ENCODE data around the gene PKHD1.

Gene PKHD1

DNA sequence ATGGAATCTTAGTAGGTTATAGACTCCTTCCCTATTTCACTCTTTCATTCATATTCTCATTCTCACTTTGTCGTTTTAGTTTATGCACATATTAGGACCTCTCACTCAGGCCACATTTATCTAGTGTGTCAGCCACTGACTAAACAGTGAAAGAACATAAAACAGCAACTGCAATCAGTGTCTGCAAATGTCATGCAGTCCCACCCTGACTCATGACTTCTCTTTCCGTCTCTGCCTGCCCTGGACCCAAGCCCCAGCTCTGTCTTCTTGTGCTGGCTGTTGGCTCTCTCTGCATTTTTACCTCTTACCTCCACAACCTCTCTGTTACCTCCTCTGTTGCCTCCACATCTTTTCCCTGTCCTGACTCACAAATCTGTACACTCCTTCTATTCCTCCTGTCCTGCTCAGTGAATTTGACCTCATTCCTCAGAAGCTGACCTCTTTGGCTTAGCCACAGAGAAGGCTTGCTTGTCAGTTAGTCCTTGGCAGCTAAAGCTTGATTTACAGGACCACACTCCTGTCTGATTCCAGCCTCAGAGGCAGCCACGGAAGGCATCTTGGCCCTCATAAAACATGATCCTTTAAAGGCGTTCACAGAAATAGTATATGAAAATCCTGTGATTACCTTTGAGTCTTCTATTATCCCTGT is 247.6 kb downstream of the PKHD1 start:
- no peak overlapping the region for H3K4me3 ChIP-seq (ENCODE audit: low read depth, low read length)
- no peak for TF ChIP-seq CTCF (IDR thresholded peaks at IDR 0.05; ENCODE audit: borderline replicate concordance, insufficient read depth, low read depth, low read length)

DNA sequence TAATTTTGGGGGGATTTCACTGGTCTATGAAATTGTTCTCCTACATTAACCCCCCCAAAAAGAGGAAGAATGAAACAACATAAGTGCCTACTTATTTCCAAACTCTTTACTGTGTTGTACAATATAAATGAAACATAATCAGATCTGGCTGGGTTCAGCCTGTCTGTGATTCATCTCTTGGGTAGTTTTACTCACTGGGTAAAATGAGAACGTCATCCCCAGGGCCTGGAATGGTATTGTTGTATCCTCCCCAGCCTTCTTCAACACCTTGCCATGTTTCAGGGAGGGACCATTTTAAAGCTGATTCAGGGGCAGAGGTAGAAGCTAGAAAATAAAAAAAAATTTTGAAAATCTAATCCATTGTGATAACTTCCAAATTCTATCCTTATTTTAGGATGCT is 256.7 kb downstream of the PKHD1 start:
- no peak overlapping the region for H3K4me3 ChIP-seq (ENCODE audit: low read depth, low read length)
- no peak for TF ChIP-seq CTCF (IDR thresholded peaks at IDR 0.05; ENCODE audit: borderline replicate concordance, insufficient read depth, low read depth, low read length)

- no peak overlapping the region for H3K4me3 ChIP-seq (ENCODE audit: low read depth, low read length)
- no peak for TF ChIP-seq CTCF (IDR thresholded peaks at IDR 0.05; ENCODE audit: borderline replicate concordance, insufficient read depth, low read depth, low read length)
These were observed 259.8 kb downstream of the PKHD1 start for GRCh38 chr6:51827580-51827979.

DNA sequence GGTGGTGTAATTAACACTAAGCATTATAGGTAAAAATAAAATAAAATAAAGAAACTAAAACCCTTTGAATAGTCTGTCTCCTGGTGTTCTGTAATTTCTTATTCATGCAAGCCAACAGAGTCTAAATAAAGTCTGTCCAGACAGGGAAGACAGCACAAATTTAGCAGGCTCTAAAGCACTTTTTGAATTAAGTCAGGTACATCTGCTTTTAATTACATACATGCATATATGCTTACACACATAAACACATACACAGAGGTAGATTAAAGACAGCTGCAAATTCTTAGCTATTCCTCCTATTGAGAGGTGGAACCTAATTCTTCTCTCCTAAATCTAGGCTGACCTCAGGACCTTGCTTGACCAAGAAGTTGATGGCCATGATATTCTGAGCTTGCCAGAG is 262.5 kb downstream of the PKHD1 start:
- TF ChIP-seq CTCF (IDR thresholded peaks at IDR 0.05; ENCODE audit: borderline replicate concordance, insufficient read depth, low read depth, low read length) = no peak
- H3K4me3 ChIP-seq (ENCODE audit: low read depth, low read length) = no peak overlapping the region

- H3K4me3 ChIP-seq (ENCODE audit: low read depth, low read length) = no peak overlapping the region
- no peak for TF ChIP-seq CTCF (IDR thresholded peaks at IDR 0.05; ENCODE audit: borderline replicate concordance, insufficient read depth, low read depth, low read length)
These were observed 266.9 kb downstream of the PKHD1 start for GRCh38 chr6:51820555-51820954.

GRCh38 chr6:51818520-51819022 is 268.8 kb downstream of the PKHD1 start:
- H3K4me3 ChIP-seq (ENCODE audit: low read depth, low read length) = no peak overlapping the region
- TF ChIP-seq CTCF (IDR thresholded peaks at IDR 0.05; ENCODE audit: borderline replicate concordance, insufficient read depth, low read depth, low read length) = no peak

- no peak overlapping the region for H3K4me3 ChIP-seq (ENCODE audit: low read depth, low read length)
- no peak for TF ChIP-seq CTCF (IDR thresholded peaks at IDR 0.05; ENCODE audit: borderline replicate concordance, insufficient read depth, low read depth, low read length)
These were observed 269.6 kb downstream of the PKHD1 start for GRCh38 chr6:51817832-51818231.
